Ramos (cell line): ENCODE measurements around the gene SERPIND1.

Experiments
- in situ Hi-C: fragments of 300-500 bp; cut with MboI; formaldehyde crosslinking; loops from one replicate; pipeline ENCODE4 v1.14.3; 2022; ENCODE audit warnings: low sequenced_read_pairs; ENCODE audit not compliant: unreplicated experiment

The SERPIND1 gene

GRCh38 chr22:20787746-20788626 lies 14.1 kb downstream of the SERPIND1 start:
- in situ Hi-C loops: no loop called here

GRCh38 chr22:20788627-20789344 lies 14.9 kb downstream of the SERPIND1 start:
- in situ Hi-C loops: no loop called here

- in situ Hi-C loops: no loop called here
Observed at GRCh38 chr22:20792221-20792965, 18.5 kb downstream of the SERPIND1 start.

- in situ Hi-C loops: no loop called here
Observed at GRCh38 chr22:20792966-20793728, 19.2 kb downstream of the SERPIND1 start.

- in situ Hi-C loops: no loop called here
Observed at GRCh38 chr22:20793748-20794649, 20.1 kb downstream of the SERPIND1 start.

GRCh38 chr22:20794650-20795413 lies 20.9 kb downstream of the SERPIND1 start:
- in situ Hi-C loops: no loop called here

- in situ Hi-C loops: no loop called here
Observed at GRCh38 chr22:20796731-20797130, 22.8 kb downstream of the SERPIND1 start.

GRCh38 chr22:20798218-20798617 lies 24.3 kb downstream of the SERPIND1 start:
- in situ Hi-C loops: no loop called here

GRCh38 chr22:20798974-20799373 lies 25.1 kb downstream of the SERPIND1 start:
- in situ Hi-C loops: no loop called here

GRCh38 chr22:20799449-20799848 lies 25.5 kb downstream of the SERPIND1 start:
- in situ Hi-C loops: no loop called here

GRCh38 chr22:20802452-20802851 lies 28.5 kb downstream of the SERPIND1 start:
- in situ Hi-C loops: no loop called here

GRCh38 chr22:20802922-20803553 lies 29.1 kb downstream of the SERPIND1 start:
- in situ Hi-C loops: no loop called here

GRCh38 chr22:20803696-20804324 lies 29.9 kb downstream of the SERPIND1 start:
- in situ Hi-C loops: no loop called here

- in situ Hi-C loops: no loop called here
Observed at GRCh38 chr22:20804650-20805049, 30.7 kb downstream of the SERPIND1 start.

GRCh38 chr22:20805972-20806471 lies 32.1 kb downstream of the SERPIND1 start:
- in situ Hi-C loops: no loop called here

GRCh38 chr22:20807315-20807752 lies 33.4 kb downstream of the SERPIND1 start:
- in situ Hi-C loops: no loop called here

- in situ Hi-C loops: no loop called here
Observed at GRCh38 chr22:20808844-20809243, 34.9 kb downstream of the SERPIND1 start.
